HG02763 (cell line): ENCODE data around the gene HTRA1.
A peak's percentile ranks its signal among the peaks of the same experiment; 100 is the strongest.

Source experiments
- ATAC-seq: cut with Tn5 transposase; IDR thresholded peaks from one replicate; pipeline ENCODE4 v1.9.1; 2021; ENCODE audit warnings: mild to moderate bottlenecking, moderate library complexity; ENCODE audit not compliant: unreplicated experiment

HTRA1 gene

GRCh38 chr10:122514045-122514840 lies 52.9 kb downstream of the HTRA1 start:
- no peak for ATAC-seq

- no peak for ATAC-seq
These were observed 53.7 kb downstream of the HTRA1 start for GRCh38 chr10:122515022-122515424.

- peak; percentile 77 for ATAC-seq
These were observed 54.4 kb downstream of the HTRA1 start for GRCh38 chr10:122515588-122516231.

- ATAC-seq: no peak
These were observed 55.4 kb downstream of the HTRA1 start for GRCh38 chr10:122516734-122517133.

DNA sequence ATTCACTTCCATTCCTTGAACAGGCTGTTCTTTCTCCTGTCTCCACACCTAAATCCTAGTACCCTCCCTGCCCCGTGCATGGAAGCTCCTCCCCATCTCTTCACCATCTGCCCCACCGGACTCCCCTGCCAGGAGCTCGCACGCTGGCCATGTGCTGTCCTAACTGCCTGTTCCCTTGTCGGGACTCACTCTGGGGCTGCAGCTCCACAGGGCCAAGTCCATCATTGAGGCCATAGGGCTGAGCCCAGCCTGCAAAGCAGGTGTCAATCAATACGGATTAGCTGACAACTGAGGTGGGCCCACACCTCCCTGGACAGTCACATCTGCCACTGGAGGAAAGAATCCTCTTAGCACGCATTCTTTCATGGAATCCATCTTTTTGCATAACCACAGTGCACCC lies 57.8 kb downstream of the HTRA1 start:
- no peak for ATAC-seq

DNA sequence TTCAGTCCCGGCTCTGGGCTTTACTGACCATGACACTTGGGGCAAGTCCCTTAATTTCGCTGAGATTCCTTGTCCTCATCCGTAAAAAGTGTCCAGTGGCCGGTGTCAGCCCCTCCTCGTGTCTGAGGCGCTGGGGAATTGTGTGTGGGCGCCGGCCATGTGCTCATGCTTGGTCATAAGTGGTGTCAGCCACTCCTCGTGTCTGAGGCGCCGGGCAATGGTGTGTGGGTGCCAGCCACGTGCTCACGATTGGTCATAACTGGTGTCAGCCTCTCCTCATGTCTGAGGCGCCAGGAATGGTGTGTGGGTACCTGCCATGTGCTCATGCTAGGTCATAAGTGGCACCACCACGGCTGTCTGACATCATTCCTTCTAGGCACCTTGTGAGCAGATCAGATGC lies 58.5 kb downstream of the HTRA1 start:
- no peak for ATAC-seq

DNA sequence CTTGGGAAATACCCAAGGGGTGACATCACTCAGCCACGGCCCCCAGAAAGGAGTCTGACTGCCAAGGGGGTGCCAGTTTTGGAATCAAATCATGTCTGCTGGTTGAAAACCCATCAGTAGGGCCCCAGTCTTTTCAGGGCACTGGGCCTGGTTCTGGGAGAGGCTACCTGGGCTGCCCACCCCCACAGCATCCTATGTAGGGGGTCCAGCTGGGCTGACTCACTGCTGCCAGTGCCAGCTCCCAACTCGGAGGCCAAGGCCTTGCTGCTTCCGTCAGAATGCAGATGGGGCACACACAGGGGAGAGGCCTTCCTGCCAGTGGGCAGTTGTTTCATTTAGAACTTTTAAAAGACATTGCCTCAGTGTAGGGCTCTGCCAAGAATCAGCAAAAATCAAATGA lies 59.7 kb downstream of the HTRA1 start:
- ATAC-seq: no peak

DNA sequence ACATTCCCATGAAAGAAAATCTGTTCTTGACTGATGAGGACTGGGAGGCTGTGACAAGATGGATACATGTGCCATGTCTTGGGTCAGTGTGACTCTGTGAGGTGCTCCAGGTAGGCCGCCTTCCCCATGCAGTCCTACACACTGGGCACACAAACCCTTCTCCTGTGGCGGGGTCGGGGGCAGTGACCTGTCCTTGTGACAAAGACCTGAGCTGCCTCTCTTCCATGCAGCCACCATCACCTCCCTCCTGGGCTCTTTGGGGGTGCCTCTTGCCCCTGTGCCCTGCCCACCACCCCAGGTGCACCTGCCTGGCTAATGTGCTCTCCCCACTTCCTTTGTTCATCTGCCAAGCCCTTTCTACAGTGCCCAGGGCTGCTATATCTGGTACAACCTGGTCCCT lies 63.5 kb downstream of the HTRA1 start:
- no peak for ATAC-seq

GRCh38 chr10:122525788-122526187 lies 64.4 kb downstream of the HTRA1 start:
- ATAC-seq: no peak

- no peak for ATAC-seq
These were observed 65.5 kb downstream of the HTRA1 start for GRCh38 chr10:122526892-122527291.

- ATAC-seq: no peak
These were observed 68.8 kb downstream of the HTRA1 start for GRCh38 chr10:122530177-122530576.

GRCh38 chr10:122531261-122531660 lies 69.9 kb downstream of the HTRA1 start:
- no peak for ATAC-seq

DNA sequence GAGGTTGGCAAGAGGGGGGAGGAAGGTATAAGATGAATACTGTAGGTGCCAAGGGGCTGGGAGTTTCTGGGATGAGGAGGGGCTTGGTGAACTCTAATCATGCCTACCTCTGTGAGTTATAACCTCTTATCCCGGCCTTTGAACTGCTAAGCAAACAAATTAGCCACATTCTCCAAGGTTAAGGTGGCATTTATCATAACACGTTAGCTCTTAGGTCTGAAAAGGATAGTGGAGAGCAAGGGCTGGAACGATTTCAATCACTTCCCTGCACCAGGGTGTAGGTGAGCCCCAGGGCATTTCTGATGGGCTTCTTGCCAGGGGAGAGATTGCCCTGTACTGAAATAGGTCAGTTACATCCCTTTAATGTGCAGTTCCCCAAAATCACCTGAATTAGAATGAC lies 70.6 kb downstream of the HTRA1 start:
- no peak for ATAC-seq

GRCh38 chr10:122532601-122533296 lies 71.4 kb downstream of the HTRA1 start:
- ATAC-seq: no peak

- ATAC-seq: no peak
These were observed 76.2 kb downstream of the HTRA1 start for GRCh38 chr10:122537545-122537944.

GRCh38 chr10:122541541-122542002 lies 80.2 kb downstream of the HTRA1 start:
- no peak for ATAC-seq

DNA sequence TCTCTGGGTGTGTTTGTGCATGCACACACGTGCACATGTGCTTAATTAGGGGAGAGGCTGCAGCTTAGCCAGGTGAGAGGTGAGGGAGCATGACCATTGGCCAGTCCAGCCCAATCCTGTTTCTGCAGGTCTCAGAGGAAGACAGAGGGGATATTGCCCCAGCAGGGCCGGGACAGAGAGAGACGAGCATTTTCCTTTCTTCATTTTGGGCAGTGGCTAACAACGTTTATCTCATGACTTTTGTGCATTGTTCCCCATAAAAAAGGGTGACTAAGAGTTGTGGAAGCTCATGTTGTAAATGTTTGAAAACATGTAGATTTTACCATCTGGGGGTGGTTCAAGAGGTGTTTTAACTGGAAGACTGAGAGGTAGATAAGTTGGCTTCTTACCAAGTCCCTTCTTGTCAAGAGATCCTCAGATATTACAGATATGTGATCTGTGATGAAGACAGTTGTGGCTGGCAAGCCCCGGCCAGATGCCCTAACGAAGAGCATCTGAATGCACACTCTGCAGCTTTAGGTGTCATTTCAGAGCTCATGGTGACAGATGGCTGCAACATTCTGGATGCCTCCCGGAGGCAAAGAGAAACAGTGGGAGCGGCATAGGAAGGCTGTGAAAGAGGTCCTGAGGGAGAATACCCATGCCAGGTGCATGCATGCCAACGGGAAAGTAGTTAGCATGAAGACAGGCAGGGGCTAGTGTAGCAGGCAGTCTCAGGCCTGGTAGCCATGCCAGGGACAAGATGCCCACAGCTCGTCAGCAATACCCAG lies 82.5 kb downstream of the HTRA1 start:
- no peak for ATAC-seq

- no peak for ATAC-seq
These were observed 83.1 kb downstream of the HTRA1 start for GRCh38 chr10:122544493-122544892.

DNA sequence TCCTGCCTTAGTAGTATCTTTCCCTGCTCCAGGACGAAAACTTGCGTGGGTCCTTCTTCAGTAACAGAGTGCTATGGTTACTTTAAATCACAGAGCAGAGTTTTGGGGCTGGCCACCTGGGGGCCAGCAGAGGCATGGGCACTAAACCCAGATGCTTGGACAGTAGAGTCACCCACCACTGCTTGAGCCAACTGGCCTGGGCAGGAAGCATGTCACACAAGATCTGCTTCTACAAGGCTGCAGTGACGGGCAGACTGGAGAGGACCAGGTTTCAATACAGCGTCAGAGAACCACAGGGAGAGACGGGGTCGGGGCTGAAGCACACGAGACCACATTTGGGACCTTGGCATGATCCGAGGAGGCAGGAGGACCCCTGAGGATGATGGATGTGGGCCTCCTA lies 84.9 kb downstream of the HTRA1 start:
- no peak for ATAC-seq

- ATAC-seq: no peak
These were observed 87.2 kb downstream of the HTRA1 start for GRCh38 chr10:122548407-122549085.

DNA sequence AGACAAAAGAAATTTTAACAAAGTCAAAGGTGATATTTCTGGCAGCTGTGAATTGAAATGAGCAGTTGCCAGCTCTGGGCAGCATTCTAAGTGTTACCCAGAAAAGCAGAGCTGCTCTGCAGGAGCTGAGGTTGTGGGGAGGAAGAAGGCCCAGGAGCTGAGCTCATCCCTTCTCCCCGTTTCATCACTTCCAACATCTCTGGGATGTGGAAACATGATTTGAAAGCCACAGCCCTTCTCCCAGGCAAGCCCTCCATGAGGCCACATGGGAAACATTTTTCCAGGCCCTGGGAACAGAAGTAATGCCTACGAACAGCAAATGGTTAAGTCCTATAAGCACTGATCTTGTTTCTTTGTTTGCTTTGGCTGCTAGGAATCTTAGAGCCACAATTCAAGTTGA lies 88.3 kb downstream of the HTRA1 start:
- no peak for ATAC-seq
